H7 (cell line): ENCODE data around the gene LGALS9C. TPM values are rescaled to one million over a fixed set of nuclear protein-coding genes. Genes with fewer than 3 reads are reported as not detected.
A peak's percentile ranks its signal among the peaks of the same experiment; 100 is the strongest.
"Not testable (repeated sequence)": the region's sequence is repeated elsewhere in the genome, so short reads cannot be mapped to it uniquely, and the experiment has no call there.

ENCODE experiments used
- DNase-seq: peaks from one replicate; pipeline ENCODE4 v3.0.0; 2012
- H3K27me3 ChIP-seq: 2 replicates; pipeline ENCODE4 v1.6.0; 2011; ENCODE audit warnings: mild to moderate bottlenecking, low read length; ENCODE audit not compliant: control insufficient read depth, insufficient read depth
- H3K36me3 ChIP-seq: replicated peaks from 2 replicates; pipeline ENCODE4 v1.5.1; 2011; ENCODE audit warnings: low read length; ENCODE audit not compliant: control insufficient read depth, insufficient read depth
- H3K4me3 ChIP-seq: 2 replicates; pipeline ENCODE4 v1.5.1; 2011; ENCODE audit warnings: low read depth, mild to moderate bottlenecking, control low read depth, low read length, moderate library complexity; ENCODE audit not compliant: insufficient read depth
- total RNA-seq: library from RNA; depleted of rRNA; stranded (reverse); fragments of >200 nt; shearing (Covaris generic); gene quantifications from 2 replicates; pipeline ENCODE4 v1.2.3, GENCODE V29; 2014; rRNA removed

The LGALS9C gene
- total RNA-seq = not detected in 2 replicates

DNA sequence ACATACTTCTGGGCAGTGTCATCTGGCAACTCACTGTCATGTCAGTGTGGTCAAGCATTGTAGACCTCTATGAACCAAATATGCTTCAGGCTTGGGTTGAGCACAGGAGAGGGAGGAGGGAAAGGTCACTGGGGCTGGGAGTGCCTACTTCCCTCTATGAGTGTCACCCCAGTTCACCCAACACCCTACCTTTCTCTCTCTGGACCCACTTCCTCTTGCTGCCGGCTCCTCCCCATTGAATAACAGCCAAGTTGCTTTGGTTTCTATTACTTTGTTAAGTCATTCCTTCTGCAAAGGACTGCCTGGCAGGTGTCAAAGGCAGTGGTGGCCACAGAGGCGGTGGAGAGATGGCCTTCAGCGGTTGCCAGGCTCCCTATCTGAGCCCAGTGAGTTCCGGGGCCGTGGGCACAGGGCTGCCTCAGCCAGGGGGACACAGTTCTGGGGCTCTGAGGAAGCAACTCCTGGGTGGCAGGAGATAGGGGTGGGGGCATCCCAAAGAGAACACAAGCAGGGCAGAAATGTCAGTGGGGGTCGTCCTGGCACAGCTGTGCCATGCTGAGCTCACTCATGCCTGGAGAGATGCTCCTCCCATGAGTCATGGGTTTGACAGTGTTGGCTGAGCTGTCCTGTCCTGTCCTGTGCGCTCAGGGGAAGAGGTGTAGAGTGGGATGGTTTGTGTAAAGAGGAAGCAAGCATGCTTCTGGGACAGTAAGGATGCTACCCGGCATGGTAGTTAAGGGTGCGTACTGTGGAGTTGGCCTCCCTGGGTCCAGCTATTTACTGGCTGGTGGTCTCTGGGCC, at the start of gene LGALS9C:
Gene LGALS9C, plus strand, starts transcription at position 282 of the 801 bp plus-strand sequence. Its CDS starts 66 bp downstream, at position 348.
- H3K4me3 ChIP-seq, H3K27me3 ChIP-seq, H3K36me3 ChIP-seq, DNase-seq: not testable (repeated sequence)

- DNase-seq, H3K27me3 ChIP-seq, H3K36me3 ChIP-seq, H3K4me3 ChIP-seq: not testable (repeated sequence)
Measured at GRCh38 chr17:18432206-18432605, 44.4 kb upstream of the LGALS9C start.

DNA sequence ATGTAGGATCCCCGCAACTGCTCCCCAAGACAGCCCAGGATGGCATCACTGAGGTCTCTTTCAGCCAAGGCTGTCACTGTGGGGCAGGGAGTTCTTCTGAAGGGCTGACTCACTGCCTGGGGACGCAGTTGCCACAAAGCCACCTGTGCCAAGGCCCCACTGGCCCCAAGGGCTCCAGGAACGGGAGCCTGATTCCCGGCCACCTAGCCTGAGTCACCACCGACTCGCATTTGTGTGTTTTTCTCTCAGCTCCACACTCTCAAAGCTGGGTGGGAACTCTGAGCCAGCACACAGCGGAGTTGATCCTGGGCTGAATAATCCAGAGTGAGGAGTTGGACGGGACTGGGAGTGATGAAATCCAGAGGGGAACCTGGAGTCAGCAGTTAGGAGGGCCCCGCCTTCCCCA, 37.1 kb upstream of the LGALS9C start:
- H3K4me3 ChIP-seq, DNase-seq, H3K36me3 ChIP-seq, H3K27me3 ChIP-seq: not testable (repeated sequence)

DNA sequence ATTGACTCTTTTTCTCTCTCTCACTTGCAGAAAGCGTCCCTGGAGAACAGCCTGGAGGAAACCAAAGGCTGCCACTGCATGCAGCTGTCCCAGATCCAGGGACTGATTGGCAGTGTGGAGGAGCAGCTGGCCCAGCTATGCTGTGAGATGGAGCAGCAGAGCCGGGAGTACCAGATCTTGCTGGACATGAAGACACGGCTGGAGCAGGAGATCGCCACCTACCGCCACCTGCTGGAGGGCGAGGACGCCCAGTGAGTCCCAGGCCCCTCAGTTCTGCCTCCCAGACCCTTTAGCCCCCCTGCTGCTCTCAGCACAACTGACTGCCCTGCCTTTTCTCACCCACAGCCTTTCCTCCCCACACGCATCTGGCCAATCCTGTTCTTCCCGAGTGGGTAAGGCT, 34.5 kb upstream of the LGALS9C start:
- DNase-seq, H3K36me3 ChIP-seq, H3K27me3 ChIP-seq, H3K4me3 ChIP-seq: not testable (repeated sequence)

DNA sequence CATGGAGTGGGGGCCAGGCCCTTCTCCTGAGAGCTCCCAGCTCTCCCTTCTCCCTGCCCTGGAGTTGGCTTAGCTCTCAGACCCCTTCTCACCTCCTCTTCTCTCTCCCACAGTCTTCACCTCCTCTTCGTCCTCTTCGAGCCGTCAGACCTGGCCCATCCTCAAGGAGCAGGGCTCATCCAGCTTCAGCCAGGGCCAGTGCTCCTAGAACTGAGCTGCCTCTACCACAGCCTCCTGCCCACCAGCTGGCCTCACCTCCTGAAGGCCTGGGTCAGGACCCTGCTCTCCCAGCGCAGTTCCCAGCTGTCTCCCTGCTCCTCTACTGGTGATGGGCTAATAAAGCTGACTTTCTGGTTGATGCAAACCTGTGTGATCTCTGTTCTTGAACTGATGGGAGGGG, 34.1 kb upstream of the LGALS9C start:
- not testable (repeated sequence) for H3K36me3 ChIP-seq, H3K4me3 ChIP-seq, DNase-seq, H3K27me3 ChIP-seq

GRCh38 chr17:18447476-18448205, 28.9 kb upstream of the LGALS9C start:
- not testable (repeated sequence) for DNase-seq, H3K27me3 ChIP-seq, H3K36me3 ChIP-seq, H3K4me3 ChIP-seq

DNA sequence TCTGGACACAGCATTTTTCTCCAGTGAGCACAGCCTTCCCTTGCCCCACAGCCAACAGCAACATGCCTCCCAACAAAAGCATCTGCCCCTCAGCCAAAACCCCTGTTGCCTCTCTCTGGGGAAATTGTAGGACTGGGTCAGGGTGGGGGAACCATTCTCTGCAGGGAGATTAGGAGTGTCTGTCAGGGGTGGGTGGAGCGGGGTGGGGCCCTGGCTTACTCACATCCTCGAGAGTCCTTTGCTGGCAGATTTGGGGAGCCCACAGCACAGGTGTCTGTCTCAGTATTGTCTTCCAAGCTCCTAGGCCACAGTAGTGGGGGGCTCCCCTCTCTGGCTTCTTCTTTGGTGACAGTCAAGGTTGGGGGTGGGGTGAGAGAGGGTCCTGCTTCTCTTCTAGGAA, 28.3 kb upstream of the LGALS9C start:
- H3K27me3 ChIP-seq, DNase-seq, H3K36me3 ChIP-seq, H3K4me3 ChIP-seq: not testable (repeated sequence)

- not testable (repeated sequence) for H3K27me3 ChIP-seq, DNase-seq, H3K4me3 ChIP-seq, H3K36me3 ChIP-seq
Measured at GRCh38 chr17:18449833-18450232, 26.8 kb upstream of the LGALS9C start.

- not testable (repeated sequence) for H3K36me3 ChIP-seq, H3K4me3 ChIP-seq, DNase-seq, H3K27me3 ChIP-seq
Measured at GRCh38 chr17:18450998-18451397, 25.6 kb upstream of the LGALS9C start.

- DNase-seq, H3K36me3 ChIP-seq, H3K4me3 ChIP-seq, H3K27me3 ChIP-seq: not testable (repeated sequence)
Measured at GRCh38 chr17:18451969-18452368, 24.6 kb upstream of the LGALS9C start.

DNA sequence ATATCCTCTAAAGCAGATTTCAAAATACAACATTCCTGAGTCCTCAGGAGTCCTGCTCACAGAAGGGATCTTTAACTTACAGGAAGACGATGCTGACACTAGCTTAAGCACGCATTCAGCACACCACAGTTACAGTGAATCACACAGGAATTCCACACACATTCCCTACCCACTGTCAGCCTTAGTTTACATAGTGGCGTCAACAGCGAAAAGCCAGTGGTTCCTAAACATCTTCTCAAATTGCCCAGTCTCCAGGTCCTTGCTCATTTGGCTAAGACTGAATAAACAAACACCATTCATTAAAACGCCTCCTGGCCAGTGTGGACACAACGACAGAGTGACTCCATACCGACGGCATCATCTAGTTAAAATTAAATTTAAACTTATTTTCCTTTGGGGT, 17.6 kb upstream of the LGALS9C start:
- H3K4me3 ChIP-seq, H3K27me3 ChIP-seq, H3K36me3 ChIP-seq: not testable (repeated sequence)
- DNase-seq = peak; percentile 10

- H3K4me3 ChIP-seq, H3K27me3 ChIP-seq, DNase-seq, H3K36me3 ChIP-seq: not testable (repeated sequence)
Measured at GRCh38 chr17:18463831-18464502, 12.6 kb upstream of the LGALS9C start.

DNA sequence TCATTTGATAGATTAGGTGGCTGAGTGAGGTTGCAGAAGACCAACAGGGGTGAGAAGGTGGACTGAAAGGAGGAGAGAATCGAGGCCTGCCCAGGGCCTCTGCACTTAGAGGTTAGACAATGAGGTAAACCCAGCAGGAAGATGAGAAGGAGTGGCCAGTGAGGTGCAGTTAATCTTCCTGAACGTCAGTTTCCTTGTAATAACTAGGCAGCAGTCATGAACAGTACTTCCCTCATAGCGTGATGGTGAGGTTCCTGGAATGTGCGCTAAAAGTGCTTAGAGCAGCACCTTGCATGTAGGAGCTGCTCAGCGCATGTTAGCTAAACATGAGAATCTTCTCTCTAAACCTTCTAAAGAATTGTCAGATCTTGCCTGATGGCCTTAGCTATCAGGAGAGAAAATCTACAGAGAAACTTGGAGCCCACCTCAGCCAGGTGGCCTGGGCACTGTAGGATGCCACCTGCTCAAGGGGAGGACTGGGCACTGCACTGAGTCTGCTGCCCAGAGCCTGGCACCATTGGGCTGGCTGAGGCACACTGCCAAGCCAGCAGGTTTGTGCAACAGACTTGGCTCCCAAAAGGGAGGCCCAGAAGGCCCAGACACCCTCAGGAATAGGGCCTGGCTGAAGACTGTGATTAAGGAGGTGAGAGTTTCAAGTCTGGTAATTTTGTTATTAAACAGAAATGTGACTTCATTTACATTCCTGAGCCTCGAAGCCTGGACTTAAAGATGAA, 10.2 kb upstream of the LGALS9C start:
- not testable (repeated sequence) for H3K27me3 ChIP-seq, DNase-seq, H3K36me3 ChIP-seq, H3K4me3 ChIP-seq

GRCh38 chr17:18467001-18467400, 9.6 kb upstream of the LGALS9C start:
- DNase-seq, H3K27me3 ChIP-seq, H3K36me3 ChIP-seq, H3K4me3 ChIP-seq: not testable (repeated sequence)
